GM19452 (cell line): ENCODE data around the gene SAP30L.

Source experiments
- ATAC-seq: cut with Tn5 transposase; IDR thresholded peaks from one replicate; pipeline ENCODE4 v1.9.1; 2021; ENCODE audit not compliant: unreplicated experiment

SAP30L gene

DNA sequence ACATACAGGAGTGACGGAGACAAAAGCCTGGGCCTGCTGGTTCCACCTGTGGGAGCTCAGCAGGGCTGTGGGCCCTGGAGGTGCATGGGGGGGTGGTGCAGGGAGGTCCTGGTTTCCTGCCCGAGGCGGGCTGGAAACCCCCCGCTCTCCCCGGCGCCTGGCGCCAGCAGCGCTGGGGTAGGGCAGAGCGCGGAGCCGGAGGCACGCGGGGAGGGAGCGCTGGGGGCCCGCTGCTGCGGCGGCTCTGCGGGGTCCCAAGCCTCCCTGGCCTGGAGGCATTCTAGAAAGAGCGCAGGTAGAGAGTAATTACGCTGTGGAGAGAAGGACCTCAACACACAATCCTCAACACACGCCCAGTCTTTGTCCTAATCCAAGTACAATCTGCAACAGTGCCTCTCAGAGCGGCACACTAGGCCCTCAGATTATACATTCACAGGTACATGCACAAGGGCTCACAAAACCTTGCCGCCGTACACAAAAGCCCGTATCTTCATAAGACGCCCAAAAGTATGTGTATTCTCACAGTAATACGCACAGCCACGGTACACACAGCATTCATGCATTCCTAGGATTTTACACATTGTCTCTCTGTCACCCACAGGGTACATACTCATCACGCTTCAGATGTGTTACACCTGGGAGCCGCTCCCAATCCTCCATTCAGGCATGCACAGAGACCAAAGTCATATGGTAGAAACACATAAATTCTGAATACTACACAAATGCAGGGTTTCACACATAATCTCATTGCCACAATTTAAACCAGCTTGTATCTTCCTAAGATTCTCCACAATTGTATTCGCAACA is 34.4 kb downstream of the SAP30L start:
- no peak for ATAC-seq

GRCh38 chr5:154480847-154481246 is 35.0 kb downstream of the SAP30L start:
- no peak for ATAC-seq

DNA sequence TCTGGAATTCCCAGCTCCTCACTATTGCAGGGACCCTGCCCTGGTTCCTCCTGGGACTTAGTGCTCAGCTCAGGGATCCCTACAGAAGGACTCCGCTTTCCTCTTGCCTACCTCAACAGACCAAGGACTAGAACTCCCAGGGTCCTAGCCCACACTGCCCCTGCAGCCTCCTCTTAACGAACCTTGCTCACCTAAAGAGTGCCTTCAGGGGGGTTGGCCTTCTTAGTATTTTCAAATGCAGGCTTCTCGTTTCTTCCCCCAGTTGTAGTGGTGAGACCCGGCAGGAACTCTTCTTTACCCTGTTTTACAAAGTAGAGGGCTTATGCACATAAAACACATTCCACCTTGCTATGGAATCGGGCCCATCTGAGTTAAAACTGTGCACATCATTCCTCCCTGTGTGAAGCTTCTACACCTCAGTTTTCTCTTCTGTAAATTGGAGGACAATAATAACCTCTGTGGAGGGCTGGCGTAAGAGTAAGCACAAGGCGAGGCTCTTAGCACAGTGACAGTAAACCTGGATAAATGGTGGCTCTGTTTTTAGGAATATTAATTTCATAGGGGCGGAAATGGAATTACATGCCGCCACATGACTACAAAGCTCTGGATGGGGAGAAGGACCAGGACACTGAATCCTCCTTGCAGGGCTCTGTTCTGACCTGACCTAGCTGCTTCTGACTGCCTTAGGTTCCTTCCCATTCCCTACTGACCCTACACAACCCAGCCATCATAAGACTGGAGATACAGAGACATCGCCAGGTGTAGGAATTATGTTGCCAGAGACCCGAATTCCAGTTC is 36.0 kb downstream of the SAP30L start:
- ATAC-seq, result no peak

DNA sequence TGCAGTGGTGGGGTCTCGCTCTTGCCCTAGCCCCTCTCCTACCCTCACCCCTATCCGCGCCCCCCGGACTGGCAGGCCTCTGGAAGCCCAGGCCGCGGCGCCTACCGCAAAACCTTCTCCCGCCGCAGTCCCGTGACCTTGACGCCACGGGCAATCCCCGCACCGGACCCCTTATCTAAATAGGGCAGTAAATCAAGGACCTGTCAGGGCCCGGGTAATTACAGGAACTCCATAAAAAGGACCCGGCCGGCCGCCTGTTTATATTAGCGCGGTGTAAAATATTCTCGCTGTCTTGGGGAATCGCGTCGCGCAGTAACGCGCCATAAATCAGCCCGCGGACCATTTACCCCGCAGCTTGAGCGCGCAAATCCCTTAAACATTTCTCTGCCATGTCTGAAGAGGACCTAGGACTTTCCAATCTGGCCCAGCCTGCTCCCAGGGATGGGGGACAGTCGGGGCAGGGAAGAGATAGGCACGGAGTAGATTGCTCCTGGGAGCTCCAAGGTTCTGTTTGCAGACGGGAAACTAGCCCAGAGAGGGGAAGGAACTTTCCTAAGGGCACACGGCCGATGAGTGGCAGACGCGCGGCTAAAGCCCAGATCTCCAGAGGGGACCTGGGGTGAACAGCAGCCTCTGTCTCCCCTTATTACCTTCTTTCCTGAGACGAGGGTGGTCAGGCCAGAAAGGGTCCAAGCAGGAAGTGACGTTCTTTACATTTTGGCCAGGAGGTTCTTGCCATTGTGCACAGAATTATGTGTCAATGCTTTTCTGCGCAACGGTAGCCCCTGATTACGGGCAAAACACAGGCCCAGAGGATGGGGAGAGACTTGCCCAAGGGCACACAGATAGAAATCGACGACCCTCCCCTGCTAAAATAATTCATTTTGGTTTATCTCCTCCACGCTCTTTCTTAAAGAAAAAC is 37.0 kb downstream of the SAP30L start:
- no peak for ATAC-seq

- ATAC-seq, result no peak
Observed at GRCh38 chr5:154483654-154484392, 38.0 kb downstream of the SAP30L start.

GRCh38 chr5:154484393-154485095 is 38.7 kb downstream of the SAP30L start:
- no peak for ATAC-seq

- no peak for ATAC-seq
Observed at GRCh38 chr5:154485096-154485491, 39.3 kb downstream of the SAP30L start.

GRCh38 chr5:154485850-154486426 is 40.1 kb downstream of the SAP30L start:
- no peak for ATAC-seq

DNA sequence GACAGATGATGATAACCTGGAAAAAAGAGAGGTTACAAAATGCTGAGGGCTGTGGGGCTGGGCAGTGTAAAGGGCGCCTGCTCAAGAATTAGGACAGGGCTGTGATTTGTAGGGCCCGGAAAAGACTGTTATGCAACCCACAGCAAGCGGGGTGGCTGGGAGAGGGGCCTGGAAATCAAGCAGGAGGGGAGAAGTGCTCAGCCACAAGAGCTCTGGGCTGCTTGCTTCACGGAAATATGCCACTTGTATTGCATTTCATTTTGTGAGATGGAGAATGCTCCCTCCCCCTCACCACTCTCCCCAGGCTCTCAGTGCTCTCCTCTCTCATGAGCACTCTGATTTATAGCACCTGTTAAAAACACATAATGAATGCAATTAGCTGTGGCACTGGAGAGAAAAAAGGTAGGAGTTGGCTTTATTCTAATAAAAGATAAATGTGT is 40.6 kb downstream of the SAP30L start:
- ATAC-seq, result no peak

GRCh38 chr5:154487541-154487940 is 41.7 kb downstream of the SAP30L start:
- peak; percentile 99 for ATAC-seq

DNA sequence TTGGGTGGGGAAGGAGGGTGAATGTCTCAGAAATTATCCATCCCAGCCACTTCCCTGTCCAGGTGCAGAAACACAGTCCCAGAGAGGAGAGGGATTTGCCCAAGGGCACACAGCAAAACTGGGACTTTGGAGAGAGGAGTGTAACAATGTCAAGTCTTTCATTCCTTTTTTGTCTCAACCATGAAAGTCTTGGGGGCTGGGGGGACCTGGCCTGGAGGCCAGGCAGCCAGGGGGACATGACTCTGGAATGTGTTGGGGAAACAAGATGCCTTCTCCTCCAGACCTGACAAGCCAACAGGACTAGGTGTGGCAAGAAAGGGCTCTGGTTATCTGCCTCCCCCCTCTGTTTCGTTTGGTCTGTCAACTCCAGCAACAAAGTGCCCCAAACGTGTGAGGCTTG is 46.1 kb downstream of the SAP30L start:
- ATAC-seq, result no peak

GRCh38 chr5:154493274-154493673 is 47.5 kb downstream of the SAP30L start:
- no peak for ATAC-seq

GRCh38 chr5:154494036-154494435 is 48.2 kb downstream of the SAP30L start:
- ATAC-seq, result no peak

DNA sequence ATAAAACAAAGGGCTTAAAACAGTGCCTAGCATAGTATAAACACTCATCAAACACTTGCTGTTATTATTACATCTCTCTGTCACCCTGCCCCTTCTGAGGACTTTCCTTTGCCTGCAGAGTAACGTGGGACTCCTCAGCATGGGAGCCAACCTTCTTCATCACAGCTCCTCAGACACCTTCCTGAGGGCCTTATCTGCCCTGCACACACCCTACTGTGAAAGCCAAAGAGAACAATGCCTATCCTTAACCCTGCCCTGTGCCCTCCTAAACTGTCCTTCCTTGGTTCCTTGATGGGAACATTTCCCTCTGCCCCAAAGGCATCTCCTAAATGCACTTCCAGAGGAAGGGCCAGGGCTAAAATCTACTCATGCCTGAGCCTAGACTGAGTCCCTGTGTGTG is 52.8 kb downstream of the SAP30L start:
- no peak for ATAC-seq

GRCh38 chr5:154498994-154499393 is 53.2 kb downstream of the SAP30L start:
- ATAC-seq, result no peak

DNA sequence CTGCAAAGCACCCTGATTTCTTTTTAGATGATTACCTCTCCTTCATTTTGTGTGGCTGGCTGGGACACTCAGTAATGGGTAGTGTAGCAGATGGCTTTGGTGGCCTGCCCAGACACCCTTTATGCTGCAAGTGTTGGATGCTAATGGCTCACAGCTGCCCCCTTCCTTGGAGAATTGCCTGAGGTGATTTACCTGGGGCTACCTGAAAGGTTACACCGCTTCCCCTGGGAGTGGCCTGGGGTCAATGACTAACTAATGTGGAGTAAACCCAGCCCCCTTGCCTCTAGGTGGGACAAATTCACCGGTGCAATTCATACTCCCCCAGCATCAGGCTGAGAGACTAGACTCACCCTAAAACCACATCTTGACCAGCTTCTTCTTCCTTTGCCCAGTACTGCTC is 55.8 kb downstream of the SAP30L start:
- ATAC-seq, result no peak

DNA sequence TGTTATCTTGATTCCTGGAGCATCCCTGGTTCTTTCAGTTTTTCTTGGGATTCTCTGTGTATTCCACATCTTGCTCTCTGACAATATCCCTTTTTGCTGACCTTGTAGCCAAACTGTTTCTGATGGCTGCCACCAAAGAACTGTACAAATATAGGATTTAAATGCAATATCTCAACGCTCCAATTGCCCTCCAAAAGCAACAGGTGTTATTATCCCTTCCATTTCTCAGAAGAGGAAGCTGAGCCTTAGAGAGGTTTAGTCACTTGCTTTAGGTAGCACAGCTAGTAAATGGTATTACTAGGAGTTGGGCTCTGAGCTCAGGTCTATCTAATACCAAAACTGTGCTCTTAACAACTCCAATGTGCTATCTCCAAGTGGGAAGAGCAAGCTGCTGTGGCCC is 56.4 kb downstream of the SAP30L start:
- no peak for ATAC-seq

GRCh38 chr5:154503698-154504039 is 57.9 kb downstream of the SAP30L start:
- no peak for ATAC-seq

GRCh38 chr5:154505567-154505966 is 59.8 kb downstream of the SAP30L start:
- ATAC-seq, result no peak
